NT2/D1 (cell line): ENCODE data around the gene EMC9.

ENCODE experiments used
- SUZ12 ChIP-seq: IDR thresholded peaks from 2 replicates; pipeline ENCODE4 v1.6.1; 2011; ENCODE audit not compliant: insufficient read length, insufficient read depth; ENCODE audit errors: extremely low read depth
- YY1 ChIP-seq: IDR thresholded peaks from 2 replicates; pipeline ENCODE4 v1.6.1; 2011; ENCODE audit not compliant: insufficient read length, insufficient read depth
- ZNF274 ChIP-seq: IDR thresholded peaks from 2 replicates; pipeline ENCODE4 v1.6.1; 2011; ENCODE audit warnings: mild to moderate bottlenecking, low read depth, low read length

DNA sequence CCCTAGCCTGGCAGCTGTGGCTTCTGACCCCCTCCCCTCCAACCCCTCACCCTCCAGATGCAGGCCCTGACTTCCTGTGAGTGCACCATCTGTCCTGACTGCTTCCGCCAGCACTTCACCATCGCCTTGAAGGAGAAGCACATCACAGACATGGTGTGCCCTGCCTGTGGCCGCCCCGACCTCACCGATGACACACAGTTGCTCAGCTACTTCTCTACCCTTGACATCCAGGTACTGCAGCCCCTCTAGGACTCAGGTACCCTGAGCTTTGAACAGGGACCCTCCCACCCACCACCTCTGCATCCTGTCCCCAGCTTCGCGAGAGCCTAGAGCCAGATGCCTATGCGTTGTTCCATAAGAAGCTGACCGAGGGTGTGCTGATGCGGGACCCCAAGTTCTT, 13.7 kb upstream of the EMC9 start:
- TF ChIP-seq ZNF274 (no peak), YY1 (no peak), SUZ12 (no peak)
